ENCODE data around the gene VTI1B.

The VTI1B gene

DNA sequence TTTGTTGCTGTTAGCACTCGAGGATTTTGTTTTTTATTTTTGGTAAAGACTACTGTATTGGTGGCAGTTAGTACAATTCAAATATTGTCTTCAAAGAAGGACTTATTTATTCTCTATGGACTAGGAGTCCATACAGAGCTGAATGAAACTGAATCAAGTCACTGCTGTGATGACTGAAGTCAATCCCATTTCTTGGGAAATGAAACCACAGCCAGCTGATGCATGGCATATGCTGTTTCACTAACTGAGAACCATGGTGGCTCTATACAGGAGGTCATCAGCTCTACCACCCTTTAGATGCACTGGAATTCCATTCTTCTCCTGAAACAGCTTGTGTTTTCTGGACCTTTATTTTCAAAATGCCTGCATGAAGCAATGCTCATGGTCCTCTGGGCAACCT, 22.2 kb downstream of the VTI1B start:
- no peak overlapping the region for H3K4me2 ChIP-seq
- H3K36me3 ChIP-seq: peaks cover 98% of the 10 kb centered on the region
- H3K27ac ChIP-seq: no peak overlapping the region

DNA sequence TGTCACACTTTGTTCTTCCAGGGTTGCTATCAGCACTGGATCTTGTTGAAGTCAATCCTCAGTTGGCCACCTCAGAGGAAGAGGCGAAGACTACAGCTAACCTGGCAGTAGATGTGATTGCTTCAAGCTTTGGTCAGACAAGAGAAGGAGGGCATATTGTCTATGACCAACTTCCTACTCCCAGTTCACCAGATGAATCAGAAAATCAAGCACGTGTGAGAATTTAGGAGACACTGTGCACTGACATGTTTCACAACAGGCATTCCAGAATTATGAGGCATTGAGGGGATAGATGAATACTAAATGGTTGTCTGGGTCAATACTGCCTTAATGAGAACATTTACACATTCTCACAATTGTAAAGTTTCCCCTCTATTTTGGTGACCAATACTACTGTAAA, 23.7 kb downstream of the VTI1B start:
- H3K27me3 ChIP-seq: no peaks in the 10 kb centered on the region
- H3K9me3 ChIP-seq: no peaks in the 10 kb centered on the region
- H3K4me2 ChIP-seq: no peak overlapping the region
- no peak overlapping the region for H3K4me3 ChIP-seq
- H3K27ac ChIP-seq: no peak overlapping the region
- TF ChIP-seq Cebpa-rat (IDR thresholded peaks at IDR 0.05): no peak
- H3K9ac ChIP-seq: no peak overlapping the region
- peaks cover 98% of the 10 kb centered on the region for H3K36me3 ChIP-seq
- no peaks in the 10 kb centered on the region for H3K4me1 ChIP-seq
- H4K20me1 ChIP-seq: no peaks in the 10 kb centered on the region

More for the DNA sequence above, 22.2 kb downstream of the VTI1B start:
- Histone ChIP-seq H3K4me3 (no peak overlapping the region), H3K4me1 (no peaks in the 10 kb centered on the region), H3K9ac (no peak overlapping the region), H4K20me1 (peaks cover 4% of the 10 kb centered on the region; the same call in 1 of the 2 replicates), H3K27me3 (no peaks in the 10 kb centered on the region), H3K9me3 (no peaks in the 10 kb centered on the region)
- no peak for TF ChIP-seq Cebpa-rat (IDR thresholded peaks at IDR 0.05)

DNA sequence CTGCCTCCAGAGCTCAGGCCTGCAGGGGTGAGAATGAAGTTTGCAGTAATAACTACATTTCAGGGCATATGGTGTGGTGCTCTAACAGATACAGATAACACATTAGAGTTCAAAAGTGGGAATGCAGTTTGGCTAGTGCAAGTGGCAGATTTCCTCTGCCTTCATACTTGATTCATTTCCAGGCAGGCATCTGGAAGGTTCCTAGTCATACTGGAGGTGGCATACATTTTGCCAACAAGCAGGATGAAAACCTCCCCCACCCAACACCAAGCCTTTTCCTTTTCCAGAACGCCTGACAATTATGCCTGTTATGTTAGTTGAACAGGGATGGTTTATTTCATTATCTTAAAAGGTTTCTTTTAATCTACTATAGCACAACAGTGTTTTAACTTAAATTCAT, 24.3 kb downstream of the VTI1B start:
- H3K4me2 ChIP-seq: no peak overlapping the region
- no peaks in the 10 kb centered on the region for H3K4me1 ChIP-seq
- H3K27ac ChIP-seq: no peak overlapping the region
- H3K9me3 ChIP-seq: no peaks in the 10 kb centered on the region
- no peaks in the 10 kb centered on the region for H3K27me3 ChIP-seq
- TF ChIP-seq Cebpa-rat (IDR thresholded peaks at IDR 0.05): no peak
- no peak overlapping the region for H3K4me3 ChIP-seq
- H3K36me3 ChIP-seq: peaks cover 96% of the 10 kb centered on the region
- H4K20me1 ChIP-seq: no peaks in the 10 kb centered on the region
- no peak overlapping the region for H3K9ac ChIP-seq

DNA sequence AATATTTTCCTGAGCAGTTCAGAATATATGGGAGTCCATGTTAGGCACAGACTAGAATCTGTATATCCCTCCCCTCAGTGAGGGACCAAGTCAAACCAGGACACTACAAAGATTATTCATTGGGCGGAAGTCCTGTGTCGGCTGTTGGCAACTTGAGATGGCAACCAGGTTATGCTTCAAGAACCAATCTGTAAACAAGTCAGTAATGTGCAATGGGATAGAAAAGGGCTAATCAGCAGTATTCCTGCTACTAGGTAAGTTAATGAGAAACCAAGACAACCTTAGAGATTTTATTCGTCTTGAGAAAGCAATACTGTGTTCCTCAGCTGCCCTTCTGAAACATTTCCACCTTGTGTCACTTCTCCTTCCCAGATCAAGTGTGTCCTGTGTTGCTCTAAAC, 28.3 kb downstream of the VTI1B start:
- H3K36me3 ChIP-seq: peaks cover 55% of the 10 kb centered on the region
- no peaks in the 10 kb centered on the region for H4K20me1 ChIP-seq

DNA sequence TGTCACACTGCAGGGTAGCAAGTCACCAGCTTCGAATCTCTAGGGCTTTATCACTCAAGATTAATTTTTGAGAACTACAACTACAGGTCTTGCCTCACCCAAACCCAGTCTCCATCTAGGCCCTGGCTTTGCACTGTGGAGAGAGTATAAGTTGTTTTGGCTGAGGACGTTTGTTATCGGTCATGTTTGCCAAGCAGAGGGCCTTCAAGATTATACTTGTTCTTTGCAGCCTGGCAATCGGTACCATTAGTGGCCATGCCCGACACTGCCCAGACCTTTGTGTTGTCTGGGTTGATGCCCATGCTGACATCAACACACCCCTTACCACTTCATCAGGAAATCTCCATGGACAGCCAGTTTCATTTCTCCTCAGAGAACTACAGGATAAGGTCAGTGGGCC, 29.0 kb downstream of the VTI1B start:
- Histone ChIP-seq H3K27me3 (no peaks in the 10 kb centered on the region), H3K9ac (no peak overlapping the region), H3K27ac (no peak overlapping the region), H3K4me3 (no peak overlapping the region), H3K36me3 (peaks cover 48% of the 10 kb centered on the region), H4K20me1 (no peaks in the 10 kb centered on the region), H3K4me1 (no peaks in the 10 kb centered on the region), H3K4me2 (no peak overlapping the region), H3K9me3 (no peaks in the 10 kb centered on the region)
- no peak for TF ChIP-seq Cebpa-rat (IDR thresholded peaks at IDR 0.05)

More for the DNA sequence above, 28.3 kb downstream of the VTI1B start:
- no peak overlapping the region for H3K27ac ChIP-seq
- TF ChIP-seq Cebpa-rat (IDR thresholded peaks at IDR 0.05): no peak
- H3K4me1 ChIP-seq: no peaks in the 10 kb centered on the region
- H3K9me3 ChIP-seq: no peaks in the 10 kb centered on the region
- H3K4me3 ChIP-seq: no peak overlapping the region
- H3K27me3 ChIP-seq: no peaks in the 10 kb centered on the region
- H3K9ac ChIP-seq: no peak overlapping the region
- H3K4me2 ChIP-seq: no peak overlapping the region

DNA sequence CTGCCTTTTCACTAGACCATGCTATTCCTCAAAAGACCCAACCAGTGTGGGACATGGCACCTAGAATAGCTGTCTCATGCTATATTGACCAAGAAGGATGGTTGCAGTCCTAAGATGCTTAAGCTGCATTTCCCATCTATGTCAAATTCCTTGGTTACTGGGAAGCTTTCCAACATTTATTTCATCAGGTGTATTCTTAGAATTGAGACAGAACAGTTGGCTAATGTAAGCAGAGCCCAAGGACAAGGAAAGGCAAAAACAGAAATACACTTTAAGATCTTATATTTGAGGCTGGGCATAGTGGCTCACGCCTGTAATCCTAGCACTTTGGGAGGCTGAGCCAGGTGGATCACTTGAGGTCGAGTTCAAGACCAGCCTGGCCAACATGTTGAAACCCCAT, 30.0 kb downstream of the VTI1B start:
- Histone ChIP-seq H4K20me1 (no peaks in the 10 kb centered on the region), H3K27me3 (no peaks in the 10 kb centered on the region), H3K4me1 (no peaks in the 10 kb centered on the region), H3K4me3 (no peak overlapping the region), H3K27ac (no peak overlapping the region), H3K4me2 (no peak overlapping the region), H3K36me3 (peaks cover 38% of the 10 kb centered on the region), H3K9ac (no peak overlapping the region), H3K9me3 (no peaks in the 10 kb centered on the region)
- TF ChIP-seq Cebpa-rat (IDR thresholded peaks at IDR 0.05): no peak

DNA sequence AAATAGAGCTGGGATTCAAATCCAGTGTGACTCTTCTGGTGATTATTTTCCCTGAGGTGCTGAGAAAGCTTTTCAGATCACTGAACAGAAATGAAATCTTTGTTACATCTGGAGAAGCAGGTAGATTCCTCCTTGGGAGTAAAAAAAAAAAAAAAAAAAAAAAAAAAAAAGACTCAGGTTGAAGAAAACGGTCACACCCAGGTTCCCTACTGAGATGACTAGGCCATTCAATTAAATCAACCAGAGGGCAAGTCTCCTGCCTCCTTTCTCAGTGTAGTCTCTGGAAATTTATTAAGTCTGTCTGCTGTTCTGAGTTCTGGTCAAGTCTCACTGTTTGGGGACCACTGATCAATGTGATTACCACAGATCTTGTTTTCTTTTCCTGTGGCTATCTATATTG, 30.7 kb downstream of the VTI1B start:
- Histone ChIP-seq H3K9me3 (no peaks in the 10 kb centered on the region), H3K36me3 (peaks cover 31% of the 10 kb centered on the region), H3K4me2 (no peak overlapping the region), H3K4me3 (no peak overlapping the region), H3K4me1 (no peaks in the 10 kb centered on the region), H3K27me3 (no peaks in the 10 kb centered on the region), H3K27ac (no peak overlapping the region), H3K9ac (no peak overlapping the region), H4K20me1 (no peaks in the 10 kb centered on the region)
- no peak for TF ChIP-seq Cebpa-rat (IDR thresholded peaks at IDR 0.05)

DNA sequence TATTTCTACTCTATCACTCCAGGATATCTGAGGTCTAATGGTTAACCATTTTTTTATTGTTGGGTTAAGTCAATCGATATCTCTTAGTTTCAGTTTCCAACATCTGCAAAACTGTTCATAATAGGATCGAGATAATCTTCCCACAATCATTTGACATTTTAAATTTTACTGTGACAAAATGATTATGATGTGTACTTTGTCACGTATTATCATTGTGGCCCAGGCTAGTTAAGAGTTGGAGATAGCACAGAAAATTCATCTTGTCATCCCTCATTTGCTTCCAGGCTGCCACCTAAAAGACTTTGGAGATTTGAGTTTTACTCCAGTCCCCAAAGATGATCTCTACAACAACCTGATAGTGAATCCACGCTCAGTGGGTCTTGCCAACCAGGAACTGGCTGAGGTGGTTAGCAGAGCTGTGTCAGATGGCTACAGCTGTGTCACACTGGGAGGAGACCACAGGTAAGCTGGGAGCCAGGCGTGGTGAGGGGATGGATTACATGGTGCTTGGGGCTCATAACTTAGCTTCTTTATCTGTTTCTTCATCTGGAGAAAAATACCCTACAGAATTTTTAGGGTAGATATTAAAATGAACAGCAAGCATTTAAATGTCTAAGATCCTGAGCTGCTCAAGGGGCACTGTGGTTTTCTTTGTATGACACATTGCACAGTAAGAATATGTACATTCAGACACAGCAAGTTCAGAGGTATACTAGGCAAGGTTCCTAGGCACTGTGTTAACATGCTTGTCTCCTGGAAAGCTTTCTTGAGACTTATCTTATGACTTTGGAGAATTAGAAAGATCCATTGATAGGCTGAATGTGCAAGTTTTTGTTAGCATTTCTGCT, 32.3 kb downstream of the VTI1B start:
- no peaks in the 10 kb centered on the region for H3K27me3 ChIP-seq
- no peak overlapping the region for H3K4me3 ChIP-seq
- no peak overlapping the region for H3K4me2 ChIP-seq
- H4K20me1 ChIP-seq: no peaks in the 10 kb centered on the region
- no peaks in the 10 kb centered on the region for H3K4me1 ChIP-seq
- no peak for TF ChIP-seq Cebpa-rat (IDR thresholded peaks at IDR 0.05)
- no peak overlapping the region for H3K27ac ChIP-seq
- no peak overlapping the region for H3K9ac ChIP-seq
- peaks cover 17% of the 10 kb centered on the region for H3K36me3 ChIP-seq
- no peaks in the 10 kb centered on the region for H3K9me3 ChIP-seq

DNA sequence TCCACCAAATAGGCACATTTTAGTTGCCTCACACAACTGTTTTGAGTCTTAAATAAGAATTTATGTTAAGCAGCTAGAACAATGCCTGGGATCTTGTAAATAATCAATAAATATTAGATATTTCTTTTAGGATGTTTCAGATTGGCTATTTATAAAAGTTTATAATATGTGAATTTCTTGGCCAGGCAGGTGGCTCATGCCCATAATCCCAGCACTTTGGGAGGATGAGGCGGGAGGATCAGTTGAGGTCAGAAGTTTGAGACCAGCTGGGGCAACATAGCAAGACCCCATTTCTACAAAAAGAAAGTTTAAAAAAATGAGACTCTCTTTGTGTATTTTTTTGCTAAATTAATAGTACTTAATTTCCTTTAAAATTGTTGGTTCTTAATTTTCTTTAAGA, 33.0 kb downstream of the VTI1B start:
- Histone ChIP-seq H3K4me3 (no peak overlapping the region), H3K9me3 (no peaks in the 10 kb centered on the region), H3K27ac (no peak overlapping the region), H3K4me2 (no peak overlapping the region), H3K27me3 (no peaks in the 10 kb centered on the region), H3K4me1 (no peaks in the 10 kb centered on the region), H3K36me3 (peaks cover 11% of the 10 kb centered on the region), H4K20me1 (no peaks in the 10 kb centered on the region), H3K9ac (no peak overlapping the region)
- no peak for TF ChIP-seq Cebpa-rat (IDR thresholded peaks at IDR 0.05)

DNA sequence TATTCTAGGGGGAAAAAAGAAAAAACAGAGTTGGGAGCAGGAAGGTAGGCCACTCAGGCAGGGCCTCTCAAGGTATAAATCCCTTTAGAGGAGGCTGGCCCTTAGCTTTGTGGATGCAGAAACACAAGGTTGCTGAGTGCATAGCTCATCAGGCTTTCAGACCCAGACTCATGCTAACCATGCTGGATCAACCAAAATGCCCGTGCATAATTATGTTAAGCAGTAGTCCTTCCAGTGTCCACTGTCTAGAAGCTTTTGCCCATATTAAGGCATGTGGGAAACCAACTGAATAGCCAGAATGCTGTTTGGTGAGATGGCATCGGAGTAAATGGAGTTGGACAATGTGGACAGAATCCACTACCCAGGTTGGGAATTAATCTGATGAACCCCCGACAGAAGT, 35.8 kb downstream of the VTI1B start:
- no peak for TF ChIP-seq Cebpa-rat (IDR thresholded peaks at IDR 0.05)
- Histone ChIP-seq H4K20me1 (no peaks in the 10 kb centered on the region), H3K27ac (no peak overlapping the region), H3K4me2 (no peak overlapping the region), H3K27me3 (no peaks in the 10 kb centered on the region), H3K4me3 (no peak overlapping the region), H3K9me3 (no peaks in the 10 kb centered on the region), H3K9ac (no peak overlapping the region), H3K4me1 (no peaks in the 10 kb centered on the region), H3K36me3 (no peaks in the 10 kb centered on the region)
